Measurements from ENCODE around the gene OR2D3. TPM values are rescaled to one million over a fixed set of nuclear protein-coding genes. Genes with fewer than 3 reads are reported as not detected.

The OR2D3 gene
- total RNA-seq (2014; rRNA removed; shearing (Covaris generic)) (not detected in 2 replicates), total RNA-seq (2022) (not detected in 2 replicates), Bru-seq, nascent RNA (not detected), BruChase-seq, experiment 1, labeled RNA remaining after a 6-hour chase (not detected), BruChase-seq, experiment 2, labeled RNA remaining after a 2-hour chase (not detected)
- long read RNA-seq: 0 reads

- POLR2A ChIA-PET: interaction anchor here (0.7 kb wide), 1 partner anchor 9 kb away, joined by 4 read pairs; no protein-coding TSS in a partner anchor
- Histone ChIP-seq H3K27ac (ENCODE audit: low read depth, low read length, poor library complexity, severe bottlenecking) (no peak within 1 kb of the TSS), H3K9me2 (ENCODE audit: insufficient read depth, low read length) (no peaks in the 10 kb centered on the region), H3K9me3 (ENCODE audit: low read length) (peaks cover 6% of the 10 kb centered on the region), H3K4me1 (ENCODE audit: insufficient read depth, low read length, poor library complexity, severe bottlenecking) (peaks cover 5% of the 10 kb centered on the region), H3K4me3 (ENCODE audit: low read depth, low read length, poor library complexity, severe bottlenecking) (no peak within 1 kb of the TSS), H3K36me3 (ENCODE audit: insufficient read depth, low read length) (peaks cover 15% of the 10 kb centered on the region), H4K20me1 (ENCODE audit: insufficient read depth, low read length) (no peaks in the 10 kb centered on the region), H2AFZ (ENCODE audit: low read length) (no peak within 1 kb of the TSS), H3K79me2 (ENCODE audit: insufficient read depth, low read depth, low read length) (no peaks in the 10 kb centered on the region), H3K4me2 (ENCODE audit: low read length) (no peak within 1 kb of the TSS)
- no peak for DNase-seq (ENCODE audit: low spot score)
- intact Hi-C loops (cut with micrococcal nuclease; ENCODE audit: unreplicated experiment): loop anchor here (10.0 kb wide), 1 partner anchor 686 kb away; the partner anchor contains the start of genes CNGA4 and FHIP1B
- no TSS peak for BruUV-seq (replicated peaks)
- CTCF ChIA-PET (ENCODE audit: unreplicated experiment): no interaction called here
- TF ChIP-seq CTCF (conservative IDR thresholded peaks at IDR 0.05; ENCODE audit: low read length): no peak
- TF ChIP-seq EZH2phosphoT487 (IDR thresholded peaks at IDR 0.05; ENCODE audit: borderline replicate concordance, low read depth, low read length): no peak
These were observed at the start of gene OR2D3 for GRCh38 chr11:6920702-6921101. Gene OR2D3, plus strand, starts transcription at chr11:6921002. Its CDS starts 0 bp downstream, at chr11:6921002.

- intact Hi-C loops (cut with micrococcal nuclease; ENCODE audit: unreplicated experiment): no loop called here
- POLR2A ChIA-PET: no interaction called here
These were observed 49.5 kb upstream of the OR2D3 start for GRCh38 chr11:6871278-6871677.

More at GRCh38 chr11:6871278-6871677, 49.5 kb upstream of the OR2D3 start:
- H3K9me3 ChIP-seq (ENCODE audit: low read length): no peaks in the 10 kb centered on the region
- no peaks in the 10 kb centered on the region for H3K36me3 ChIP-seq (ENCODE audit: insufficient read depth, low read length)
- H3K4me2 ChIP-seq (ENCODE audit: low read length): no peak overlapping the region
- DNase-seq (ENCODE audit: low spot score): no peak
- no TSS peak for BruUV-seq (replicated peaks)
- CTCF ChIA-PET (ENCODE audit: unreplicated experiment): no interaction called here
- no peaks in the 10 kb centered on the region for H3K4me1 ChIP-seq (ENCODE audit: insufficient read depth, low read length, poor library complexity, severe bottlenecking)
- no peak overlapping the region for H3K4me3 ChIP-seq (ENCODE audit: low read depth, low read length, poor library complexity, severe bottlenecking)
- TF ChIP-seq CTCF (conservative IDR thresholded peaks at IDR 0.05; ENCODE audit: low read length): no peak
- no peak for TF ChIP-seq EZH2phosphoT487 (IDR thresholded peaks at IDR 0.05; ENCODE audit: borderline replicate concordance, low read depth, low read length)
- no peaks in the 10 kb centered on the region for H4K20me1 ChIP-seq (ENCODE audit: insufficient read depth, low read length)
- no peak overlapping the region for H2AFZ ChIP-seq (ENCODE audit: low read length)
- H3K9me2 ChIP-seq (ENCODE audit: insufficient read depth, low read length): no peaks in the 10 kb centered on the region
- no peaks in the 10 kb centered on the region for H3K79me2 ChIP-seq (ENCODE audit: insufficient read depth, low read depth, low read length)
- no peak overlapping the region for H3K27ac ChIP-seq (ENCODE audit: low read depth, low read length, poor library complexity, severe bottlenecking)

All from OCI-LY7 (cell line).